GM23338 (cell line): ENCODE measurements around the gene OXLD1. TPM values are rescaled to one million over a fixed set of nuclear protein-coding genes. Genes with fewer than 3 reads are reported as not detected.

ENCODE experiments used
- ATAC-seq: fragments of 200-7000 bp; cut with Tn5 transposase; 3 replicates; pipeline ENCODE4 v1.9.1; 2020
- DNase-seq: peaks from one replicate; pipeline ENCODE4 v3.0.0-alpha.2; 2015; ENCODE audit warnings: low spot score
- H2AFZ ChIP-seq: fragments of 200-600 bp; sonication (generic); 2 replicates; pipeline ENCODE4 v1.8.0; 2016; ENCODE audit warnings: antibody characterized with exemption, mild to moderate bottlenecking, moderate library complexity
- H3F3A ChIP-seq: fragments of 200-600 bp; sonication (generic); replicated peaks from 2 replicates; pipeline ENCODE4 v1.8.0; 2017; ENCODE audit warnings: antibody characterized with exemption, mixed run types, low read depth
- H3K27ac ChIP-seq: fragments of 200-600 bp; sonication (generic); 2 replicates; pipeline ENCODE4 v1.6.1; 2016; ENCODE audit warnings: low read depth
- H3K27me3 ChIP-seq: fragments of 200-600 bp; sonication (generic); 2 replicates; pipeline ENCODE4 v1.8.0; 2016; ENCODE audit warnings: mild to moderate bottlenecking, mixed run types, moderate library complexity; ENCODE audit not compliant: insufficient read depth
- H3K36me3 ChIP-seq: fragments of 200-600 bp; sonication (generic); 2 replicates; pipeline ENCODE4 v1.8.0; 2016; ENCODE audit warnings: mild to moderate bottlenecking; ENCODE audit not compliant: insufficient read depth
- H3K4me1 ChIP-seq: fragments of 200-600 bp; sonication (generic); 2 replicates; pipeline ENCODE4 v1.8.0; 2016; ENCODE audit warnings: mild to moderate bottlenecking, moderate library complexity; ENCODE audit not compliant: insufficient read depth
- H3K4me2 ChIP-seq: fragments of 200-600 bp; sonication (generic); 2 replicates; pipeline ENCODE4 v1.7.1; 2017; ENCODE audit warnings: mixed run types
- H3K4me3 ChIP-seq: fragments of 200-600 bp; sonication (generic); 2 replicates; pipeline ENCODE4 v1.6.1; 2016; ENCODE audit warnings: mixed run types
- H3K79me2 ChIP-seq: fragments of 200-600 bp; sonication (generic); replicated peaks from 2 replicates; pipeline ENCODE4 v1.8.0; 2017; ENCODE audit warnings: mild to moderate bottlenecking; ENCODE audit not compliant: insufficient read depth
- H3K9me2 ChIP-seq: fragments of 200-600 bp; sonication (generic); 2 replicates; pipeline ENCODE4 v1.8.0; 2017; ENCODE audit not compliant: insufficient read depth
- H4K20me1 ChIP-seq: fragments of 200-600 bp; sonication (generic); replicated peaks from 2 replicates; pipeline ENCODE4 v1.8.0; 2017; ENCODE audit warnings: mild to moderate bottlenecking; ENCODE audit not compliant: insufficient read depth
- H3K27ac Mint-ChIP-seq: 2 replicates; pipeline ENCODE4 v1.8.0; 2020; ENCODE audit warnings: inconsistent platforms, mild to moderate bottlenecking, moderate library complexity, mixed read lengths
- H3K27me3 Mint-ChIP-seq: 3 replicates; pipeline ENCODE4 v1.8.0; 2022; ENCODE audit warnings: low read depth, mild to moderate bottlenecking, moderate library complexity, mixed read lengths, inconsistent platforms; ENCODE audit not compliant: insufficient read depth, poor library complexity
- H3K36me3 Mint-ChIP-seq: 3 replicates; pipeline ENCODE4 v1.8.0; 2021; ENCODE audit warnings: low read depth, mild to moderate bottlenecking, inconsistent platforms, moderate library complexity, mixed read lengths
- H3K4me1 Mint-ChIP-seq: 3 replicates; pipeline ENCODE4 v1.8.0; 2020; ENCODE audit warnings: mild to moderate bottlenecking, inconsistent platforms, mixed read lengths
- H3K4me3 Mint-ChIP-seq: 3 replicates; pipeline ENCODE4 v1.8.0; 2021; ENCODE audit warnings: moderate library complexity, mild to moderate bottlenecking, inconsistent platforms, mixed read lengths
- H3K9me3 Mint-ChIP-seq: 3 replicates; pipeline ENCODE4 v1.8.0; 2020; ENCODE audit warnings: moderate library complexity, mild to moderate bottlenecking, inconsistent platforms, mixed read lengths
- CREB1 ChIP-seq: fragments of 250-450 bp; sonication (Bioruptor Pico); IDR thresholded peaks from 2 replicates; pipeline ENCODE4 v1.5.0; 2020; ENCODE audit warnings: low read depth, mild to moderate bottlenecking, moderate library complexity
- EZH2 ChIP-seq: fragments of 200-600 bp; sonication (generic); IDR thresholded peaks from one replicate; pipeline ENCODE4 v1.8.0; 2017; ENCODE audit warnings: antibody characterized with exemption, mild to moderate bottlenecking, low read depth; ENCODE audit not compliant: unreplicated experiment
- EZH2phosphoT487 ChIP-seq: fragments of 200-600 bp; sonication (generic); IDR thresholded peaks from one replicate; pipeline ENCODE4 v1.8.1; 2018; ENCODE audit warnings: antibody characterized with exemption; ENCODE audit not compliant: unreplicated experiment
- JUNB ChIP-seq: IDR thresholded peaks from one replicate; pipeline ENCODE4 v1.6.1; 2016; ENCODE audit warnings: antibody characterized with exemption; ENCODE audit not compliant: unreplicated experiment
- NANOG ChIP-seq: IDR thresholded peaks from 2 replicates; pipeline ENCODE4 v1.6.1; 2016; ENCODE audit warnings: antibody characterized with exemption, borderline replicate concordance
- POLR2AphosphoS5 ChIP-seq: IDR thresholded peaks from 2 replicates; pipeline ENCODE4 v1.6.1; 2016; ENCODE audit warnings: antibody characterized with exemption, low read depth
- STAT1 ChIP-seq: IDR thresholded peaks from one replicate; pipeline ENCODE4 v1.6.1; 2016; ENCODE audit warnings: antibody characterized with exemption; ENCODE audit not compliant: unreplicated experiment
- ZNF114 ChIP-seq: fragments of 250-450 bp; sonication (Bioruptor Pico); IDR thresholded peaks from 2 replicates; pipeline ENCODE4 v1.5.0; 2020; ENCODE audit warnings: mild to moderate bottlenecking, moderate library complexity
- ZNF331 ChIP-seq: fragments of 250-450 bp; sonication (Bioruptor Pico); IDR thresholded peaks from 2 replicates; pipeline ENCODE4 v1.5.0; 2020; ENCODE audit warnings: low read depth, mild to moderate bottlenecking, moderate library complexity
- polyA plus RNA-seq: library from polyadenylated mRNA; unstranded; fragments of >200 nt; fragmentation: Nextera tagmentation; extraction: Ambion mirVana; gene quantifications from 2 replicates; pipeline ENCODE4 v1.2.1, GENCODE V29; 2016
- total RNA-seq: library from RNA; depleted of rRNA; stranded (reverse); fragments of >200 nt; shearing (Covaris generic); gene quantifications from 2 replicates; pipeline ENCODE4 v1.2.3, GENCODE V29; 2014
- TF ChIP-seq, protein P1 (sequence below): IDR thresholded peaks from one replicate; pipeline ENCODE4 v1.6.1; 2018; ENCODE audit warnings: antibody characterized with exemption; ENCODE audit not compliant: unreplicated experiment
- TF ChIP-seq, protein P2 (sequence below): fragments of 250-450 bp; sonication (Bioruptor Pico); IDR thresholded peaks from 2 replicates; pipeline ENCODE4 v1.5.0; 2020; ENCODE audit warnings: mild to moderate bottlenecking, moderate library complexity
- TF ChIP-seq, protein P3 (sequence below): IDR thresholded peaks from 2 replicates; pipeline ENCODE4 v1.6.1; 2016; ENCODE audit warnings: antibody characterized with exemption
- TF ChIP-seq, protein P4 (sequence below), 2 experiments: fragments of 200-600 bp in 1 of 2; sonication (generic) in 1 of 2; conservative IDR thresholded peaks; 2 replicates each; pipeline versions ENCODE4 v1.5.1 to v1.6.1; 2016 to 2017; ENCODE audit warnings: antibody characterized with exemption in 2 of 2, low read depth in 2 of 2, mild to moderate bottlenecking in 2 of 2, moderate library complexity in 1 of 2

Gene OXLD1
- total and polyA plus RNA-seq, 2 experiments from 2014 or later: 46.0 to 64.9 TPM

DNA sequence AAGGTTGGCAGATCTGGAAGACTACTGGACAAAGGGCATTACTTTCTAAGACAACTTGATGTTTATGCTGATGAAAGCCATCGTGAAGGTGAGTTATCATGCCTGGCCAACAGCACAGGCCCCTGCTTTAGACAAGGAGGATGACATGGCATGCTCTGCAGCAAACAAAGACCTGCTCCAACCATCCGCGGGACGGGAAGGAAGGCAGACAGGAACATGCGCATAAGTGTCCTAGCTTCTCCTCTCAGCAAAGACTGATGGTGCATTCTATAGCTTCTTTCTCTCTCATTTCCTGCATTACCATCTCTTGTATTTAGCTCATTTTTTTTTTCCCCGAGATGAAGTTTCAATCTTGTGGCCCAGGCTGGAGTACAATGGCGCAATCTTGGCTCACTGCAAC lies 34.9 kb downstream of the OXLD1 start:
- DNase-seq (peak; percentile 26), ATAC-seq (peak; percentile 52)
- no peak for TF ChIP-seq CREB1
- TF ChIP-seq EZH2: no peak
- no peak for TF ChIP-seq JUNB
- TF ChIP-seq, protein P1, sequence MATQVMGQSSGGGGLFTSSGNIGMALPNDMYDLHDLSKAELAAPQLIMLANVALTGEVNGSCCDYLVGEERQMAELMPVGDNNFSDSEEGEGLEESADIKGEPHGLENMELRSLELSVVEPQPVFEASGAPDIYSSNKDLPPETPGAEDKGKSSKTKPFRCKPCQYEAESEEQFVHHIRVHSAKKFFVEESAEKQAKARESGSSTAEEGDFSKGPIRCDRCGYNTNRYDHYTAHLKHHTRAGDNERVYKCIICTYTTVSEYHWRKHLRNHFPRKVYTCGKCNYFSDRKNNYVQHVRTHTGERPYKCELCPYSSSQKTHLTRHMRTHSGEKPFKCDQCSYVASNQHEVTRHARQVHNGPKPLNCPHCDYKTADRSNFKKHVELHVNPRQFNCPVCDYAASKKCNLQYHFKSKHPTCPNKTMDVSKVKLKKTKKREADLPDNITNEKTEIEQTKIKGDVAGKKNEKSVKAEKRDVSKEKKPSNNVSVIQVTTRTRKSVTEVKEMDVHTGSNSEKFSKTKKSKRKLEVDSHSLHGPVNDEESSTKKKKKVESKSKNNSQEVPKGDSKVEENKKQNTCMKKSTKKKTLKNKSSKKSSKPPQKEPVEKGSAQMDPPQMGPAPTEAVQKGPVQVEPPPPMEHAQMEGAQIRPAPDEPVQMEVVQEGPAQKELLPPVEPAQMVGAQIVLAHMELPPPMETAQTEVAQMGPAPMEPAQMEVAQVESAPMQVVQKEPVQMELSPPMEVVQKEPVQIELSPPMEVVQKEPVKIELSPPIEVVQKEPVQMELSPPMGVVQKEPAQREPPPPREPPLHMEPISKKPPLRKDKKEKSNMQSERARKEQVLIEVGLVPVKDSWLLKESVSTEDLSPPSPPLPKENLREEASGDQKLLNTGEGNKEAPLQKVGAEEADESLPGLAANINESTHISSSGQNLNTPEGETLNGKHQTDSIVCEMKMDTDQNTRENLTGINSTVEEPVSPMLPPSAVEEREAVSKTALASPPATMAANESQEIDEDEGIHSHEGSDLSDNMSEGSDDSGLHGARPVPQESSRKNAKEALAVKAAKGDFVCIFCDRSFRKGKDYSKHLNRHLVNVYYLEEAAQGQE: no peak
- TF ChIP-seq ZNF114 (CRISPR knock-in tag): no peak
- TF ChIP-seq, protein P2, sequence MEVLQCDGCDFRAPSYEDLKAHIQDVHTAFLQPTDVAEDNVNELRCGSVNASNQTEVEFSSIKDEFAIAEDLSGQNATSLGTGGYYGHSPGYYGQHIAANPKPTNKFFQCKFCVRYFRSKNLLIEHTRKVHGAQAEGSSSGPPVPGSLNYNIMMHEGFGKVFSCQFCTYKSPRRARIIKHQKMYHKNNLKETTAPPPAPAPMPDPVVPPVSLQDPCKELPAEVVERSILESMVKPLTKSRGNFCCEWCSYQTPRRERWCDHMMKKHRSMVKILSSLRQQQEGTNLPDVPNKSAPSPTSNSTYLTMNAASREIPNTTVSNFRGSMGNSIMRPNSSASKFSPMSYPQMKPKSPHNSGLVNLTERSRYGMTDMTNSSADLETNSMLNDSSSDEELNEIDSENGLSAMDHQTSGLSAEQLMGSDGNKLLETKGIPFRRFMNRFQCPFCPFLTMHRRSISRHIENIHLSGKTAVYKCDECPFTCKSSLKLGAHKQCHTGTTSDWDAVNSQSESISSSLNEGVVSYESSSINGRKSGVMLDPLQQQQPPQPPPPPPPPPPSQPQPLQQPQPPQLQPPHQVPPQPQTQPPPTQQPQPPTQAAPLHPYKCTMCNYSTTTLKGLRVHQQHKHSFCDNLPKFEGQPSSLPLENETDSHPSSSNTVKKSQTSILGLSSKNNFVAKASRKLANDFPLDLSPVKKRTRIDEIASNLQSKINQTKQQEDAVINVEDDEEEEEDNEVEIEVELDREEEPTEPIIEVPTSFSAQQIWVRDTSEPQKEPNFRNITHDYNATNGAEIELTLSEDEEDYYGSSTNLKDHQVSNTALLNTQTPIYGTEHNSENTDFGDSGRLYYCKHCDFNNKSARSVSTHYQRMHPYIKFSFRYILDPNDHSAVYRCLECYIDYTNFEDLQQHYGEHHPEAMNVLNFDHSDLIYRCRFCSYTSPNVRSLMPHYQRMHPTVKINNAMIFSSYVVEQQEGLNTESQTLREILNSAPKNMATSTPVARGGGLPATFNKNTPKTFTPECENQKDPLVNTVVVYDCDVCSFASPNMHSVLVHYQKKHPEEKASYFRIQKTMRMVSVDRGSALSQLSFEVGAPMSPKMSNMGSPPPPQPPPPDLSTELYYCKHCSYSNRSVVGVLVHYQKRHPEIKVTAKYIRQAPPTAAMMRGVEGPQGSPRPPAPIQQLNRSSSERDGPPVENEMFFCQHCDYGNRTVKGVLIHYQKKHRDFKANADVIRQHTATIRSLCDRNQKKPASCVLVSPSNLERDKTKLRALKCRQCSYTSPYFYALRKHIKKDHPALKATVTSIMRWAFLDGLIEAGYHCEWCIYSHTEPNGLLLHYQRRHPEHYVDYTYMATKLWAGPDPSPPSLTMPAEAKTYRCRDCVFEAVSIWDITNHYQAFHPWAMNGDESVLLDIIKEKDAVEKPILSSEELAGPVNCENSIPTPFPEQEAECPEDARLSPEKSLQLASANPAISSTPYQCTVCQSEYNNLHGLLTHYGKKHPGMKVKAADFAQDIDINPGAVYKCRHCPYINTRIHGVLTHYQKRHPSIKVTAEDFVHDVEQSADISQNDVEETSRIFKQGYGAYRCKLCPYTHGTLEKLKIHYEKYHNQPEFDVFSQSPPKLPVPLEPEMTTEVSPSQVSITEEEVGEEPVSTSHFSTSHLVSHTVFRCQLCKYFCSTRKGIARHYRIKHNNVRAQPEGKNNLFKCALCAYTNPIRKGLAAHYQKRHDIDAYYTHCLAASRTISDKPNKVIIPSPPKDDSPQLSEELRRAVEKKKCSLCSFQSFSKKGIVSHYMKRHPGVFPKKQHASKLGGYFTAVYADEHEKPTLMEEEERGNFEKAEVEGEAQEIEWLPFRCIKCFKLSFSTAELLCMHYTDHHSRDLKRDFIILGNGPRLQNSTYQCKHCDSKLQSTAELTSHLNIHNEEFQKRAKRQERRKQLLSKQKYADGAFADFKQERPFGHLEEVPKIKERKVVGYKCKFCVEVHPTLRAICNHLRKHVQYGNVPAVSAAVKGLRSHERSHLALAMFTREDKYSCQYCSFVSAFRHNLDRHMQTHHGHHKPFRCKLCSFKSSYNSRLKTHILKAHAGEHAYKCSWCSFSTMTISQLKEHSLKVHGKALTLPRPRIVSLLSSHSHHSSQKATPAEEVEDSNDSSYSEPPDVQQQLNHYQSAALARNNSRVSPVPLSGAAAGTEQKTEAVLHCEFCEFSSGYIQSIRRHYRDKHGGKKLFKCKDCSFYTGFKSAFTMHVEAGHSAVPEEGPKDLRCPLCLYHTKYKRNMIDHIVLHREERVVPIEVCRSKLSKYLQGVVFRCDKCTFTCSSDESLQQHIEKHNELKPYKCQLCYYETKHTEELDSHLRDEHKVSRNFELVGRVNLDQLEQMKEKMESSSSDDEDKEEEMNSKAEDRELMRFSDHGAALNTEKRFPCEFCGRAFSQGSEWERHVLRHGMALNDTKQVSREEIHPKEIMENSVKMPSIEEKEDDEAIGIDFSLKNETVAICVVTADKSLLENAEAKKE: no peak
- no peak for TF ChIP-seq POLR2AphosphoS5
- no peak for TF ChIP-seq NANOG
- TF ChIP-seq, protein P3, sequence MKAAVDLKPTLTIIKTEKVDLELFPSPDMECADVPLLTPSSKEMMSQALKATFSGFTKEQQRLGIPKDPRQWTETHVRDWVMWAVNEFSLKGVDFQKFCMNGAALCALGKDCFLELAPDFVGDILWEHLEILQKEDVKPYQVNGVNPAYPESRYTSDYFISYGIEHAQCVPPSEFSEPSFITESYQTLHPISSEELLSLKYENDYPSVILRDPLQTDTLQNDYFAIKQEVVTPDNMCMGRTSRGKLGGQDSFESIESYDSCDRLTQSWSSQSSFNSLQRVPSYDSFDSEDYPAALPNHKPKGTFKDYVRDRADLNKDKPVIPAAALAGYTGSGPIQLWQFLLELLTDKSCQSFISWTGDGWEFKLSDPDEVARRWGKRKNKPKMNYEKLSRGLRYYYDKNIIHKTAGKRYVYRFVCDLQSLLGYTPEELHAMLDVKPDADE: no peak
- TF ChIP-seq, protein P4, sequence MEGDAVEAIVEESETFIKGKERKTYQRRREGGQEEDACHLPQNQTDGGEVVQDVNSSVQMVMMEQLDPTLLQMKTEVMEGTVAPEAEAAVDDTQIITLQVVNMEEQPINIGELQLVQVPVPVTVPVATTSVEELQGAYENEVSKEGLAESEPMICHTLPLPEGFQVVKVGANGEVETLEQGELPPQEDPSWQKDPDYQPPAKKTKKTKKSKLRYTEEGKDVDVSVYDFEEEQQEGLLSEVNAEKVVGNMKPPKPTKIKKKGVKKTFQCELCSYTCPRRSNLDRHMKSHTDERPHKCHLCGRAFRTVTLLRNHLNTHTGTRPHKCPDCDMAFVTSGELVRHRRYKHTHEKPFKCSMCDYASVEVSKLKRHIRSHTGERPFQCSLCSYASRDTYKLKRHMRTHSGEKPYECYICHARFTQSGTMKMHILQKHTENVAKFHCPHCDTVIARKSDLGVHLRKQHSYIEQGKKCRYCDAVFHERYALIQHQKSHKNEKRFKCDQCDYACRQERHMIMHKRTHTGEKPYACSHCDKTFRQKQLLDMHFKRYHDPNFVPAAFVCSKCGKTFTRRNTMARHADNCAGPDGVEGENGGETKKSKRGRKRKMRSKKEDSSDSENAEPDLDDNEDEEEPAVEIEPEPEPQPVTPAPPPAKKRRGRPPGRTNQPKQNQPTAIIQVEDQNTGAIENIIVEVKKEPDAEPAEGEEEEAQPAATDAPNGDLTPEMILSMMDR (conservative IDR thresholded peaks at IDR 0.05; ENCODE audit: low read depth in 2 of 2): no peak
- TF ChIP-seq ZNF331: no peak
- no peak for TF ChIP-seq EZH2phosphoT487
- TF ChIP-seq STAT1: no peak
- no peak overlapping the region for H3K27ac ChIP-seq
- peaks cover 50% of the 10 kb centered on the region for H4K20me1 ChIP-seq
- peaks cover 13% of the 10 kb centered on the region; the same call in 1 of the 2 replicates for H3F3A ChIP-seq
- H3K79me2 ChIP-seq: peaks cover 66% of the 10 kb centered on the region
- Mint-ChIP-seq H3K9me3 (no peaks in the 10 kb centered on the region), H3K27me3 (peaks cover 6% of the 10 kb centered on the region), H3K36me3 (peaks cover 56% of the 10 kb centered on the region), H3K27ac (peak overlapping the region; percentile 95), H3K4me1 (peaks cover 14% of the 10 kb centered on the region), H3K4me3 (no peak overlapping the region)
- peaks cover 7% of the 10 kb centered on the region for H3K4me1 ChIP-seq
- no peaks in the 10 kb centered on the region for H3K27me3 ChIP-seq
- H3K36me3 ChIP-seq: peaks cover 38% of the 10 kb centered on the region
- H3K4me3 ChIP-seq: no peak overlapping the region
- no peak overlapping the region for H3K4me2 ChIP-seq
- H2AFZ ChIP-seq: no peak overlapping the region
- H3K9me2 ChIP-seq: no peaks in the 10 kb centered on the region
